ENCODE measurements around the gene RNASEH1. TPM values are rescaled to one million over a fixed set of nuclear protein-coding genes. Genes with fewer than 3 reads are reported as not detected.

The RNASEH1 gene
- total RNA-seq, 1 experiment from 2014 or later = 48.3 TPM

GRCh38 chr2:3604991-3605961 lies 47.1 kb upstream of the RNASEH1 start:
- H3K27me3 ChIP-seq (replicated peaks; ENCODE audit: insufficient read depth, low read depth, low read length, poor library complexity) = no peaks in the 10 kb centered on the region
- H3K36me3 ChIP-seq (ENCODE audit: insufficient read depth, low read length, poor library complexity, severe bottlenecking) = no peaks in the 10 kb centered on the region
- intact Hi-C loops (cut with micrococcal nuclease; ENCODE audit: unreplicated experiment) = no loop called here
- H3K27ac ChIP-seq (ENCODE audit: low read depth, low read length, poor library complexity, severe bottlenecking) = peak overlapping the region; percentile 67
- TF ChIP-seq EZH2 (IDR thresholded peaks at IDR 0.05; ENCODE audit: borderline replicate concordance, low read depth, low read length, poor library complexity, severe bottlenecking) (no peak), CTCF (conservative IDR thresholded peaks at IDR 0.05; ENCODE audit: low read depth, low read length) (no peak)
- DNase-seq (ENCODE audit: low spot score) = peak; percentile 89
- POLR2A ChIA-PET (ENCODE audit: low non-redundant PET) = no interaction called here
- H3K9me3 ChIP-seq (ENCODE audit: low read depth, low read length, poor library complexity, severe bottlenecking) = no peaks in the 10 kb centered on the region
- CTCF ChIA-PET = no interaction called here
- peak overlapping the region; percentile 15 for H3K4me3 ChIP-seq (ENCODE audit: low read depth, low read length, poor library complexity, severe bottlenecking)
- H3K4me1 ChIP-seq (ENCODE audit: insufficient read depth, low read length, poor library complexity, severe bottlenecking) = peaks cover 10% of the 10 kb centered on the region
- BruUV-seq (replicated peaks) = no TSS peak

- no TSS peak for BruUV-seq (replicated peaks)
- H3K27ac ChIP-seq (ENCODE audit: low read depth, low read length, poor library complexity, severe bottlenecking) = peak overlapping the region; percentile 67
Observed at GRCh38 chr2:3604207-3604877, 46.2 kb upstream of the RNASEH1 start.

More at GRCh38 chr2:3604207-3604877, 46.2 kb upstream of the RNASEH1 start:
- DNase-seq (ENCODE audit: low spot score) = no peak
- H3K27me3 ChIP-seq (replicated peaks; ENCODE audit: insufficient read depth, low read depth, low read length, poor library complexity) = no peaks in the 10 kb centered on the region
- ChIA-PET POLR2A (ENCODE audit: low non-redundant PET) (no interaction called here), CTCF (no interaction called here)
- peaks cover 10% of the 10 kb centered on the region for H3K4me1 ChIP-seq (ENCODE audit: insufficient read depth, low read length, poor library complexity, severe bottlenecking)
- no peak for TF ChIP-seq EZH2 (IDR thresholded peaks at IDR 0.05; ENCODE audit: borderline replicate concordance, low read depth, low read length, poor library complexity, severe bottlenecking)
- no peak for TF ChIP-seq CTCF (conservative IDR thresholded peaks at IDR 0.05; ENCODE audit: low read depth, low read length)
- intact Hi-C loops (cut with micrococcal nuclease; ENCODE audit: unreplicated experiment) = no loop called here
- H3K9me3 ChIP-seq (ENCODE audit: low read depth, low read length, poor library complexity, severe bottlenecking) = no peaks in the 10 kb centered on the region
- no peak overlapping the region for H3K4me3 ChIP-seq (ENCODE audit: low read depth, low read length, poor library complexity, severe bottlenecking)
- H3K36me3 ChIP-seq (ENCODE audit: insufficient read depth, low read length, poor library complexity, severe bottlenecking) = no peaks in the 10 kb centered on the region
